Neutrophil (primary cell): ENCODE data around the gene OXT.

Experiments used
- H3K27ac ChIP-seq: fragments of 200-600 bp; sonication (generic); 2 replicates; pipeline ENCODE4 v1.5.1; 2016; ENCODE audit warnings: mild to moderate bottlenecking, moderate library complexity
- H3K27me3 ChIP-seq: fragments of 200-600 bp; sonication (generic); 2 replicates; pipeline ENCODE4 v1.6.0; 2016; ENCODE audit warnings: mild to moderate bottlenecking
- H3K36me3 ChIP-seq: fragments of 200-600 bp; sonication (generic); 2 replicates; pipeline ENCODE4 v1.5.1; 2017
- H3K4me1 ChIP-seq, 2 experiments: fragments of 200-600 bp in 1 of 2; sonication (generic) in 1 of 2; 1 replicate in 1 of 2; 2 replicates in 1 of 2; pipeline versions ENCODE4 v1.5.1 to v1.6.1; 2013 to 2016; ENCODE audit warnings: low read depth in 1 of 2, low read length in 1 of 2, mild to moderate bottlenecking in 1 of 2, moderate library complexity in 1 of 2; ENCODE audit not compliant: control insufficient read depth in 1 of 2, insufficient read depth in 1 of 2
- H3K4me3 ChIP-seq, 2 experiments: fragments of 200-600 bp in 1 of 2; sonication (generic) in 1 of 2; 1 replicate in 1 of 2; 2 replicates in 1 of 2; pipeline ENCODE4 v1.5.1; 2013 to 2016; ENCODE audit warnings: low read depth in 1 of 2, low read length in 1 of 2, mild to moderate bottlenecking in 1 of 2, moderate library complexity in 1 of 2
- H3K9me3 ChIP-seq: fragments of 200-600 bp; sonication (generic); 2 replicates; pipeline ENCODE4 v1.5.1; 2016
- CTCF ChIP-seq: fragments of 200-600 bp; sonication (generic); IDR thresholded peaks from 2 replicates; pipeline ENCODE4 v1.5.1; 2016; ENCODE audit warnings: antibody characterized with exemption

The OXT gene

GRCh38 chr20:3032624-3033023, 38.8 kb upstream of the OXT start:
- H3K36me3 ChIP-seq = peaks cover 76% of the 10 kb centered on the region
- no peaks in the 10 kb centered on the region for H3K4me1 ChIP-seq
- TF ChIP-seq CTCF = no peak

GRCh38 chr20:3037654-3038053, 33.8 kb upstream of the OXT start:
- no peak for TF ChIP-seq CTCF
- H3K27ac ChIP-seq = no peak overlapping the region
- H3K4me3 ChIP-seq = no peak overlapping the region
- peaks cover 70% of the 10 kb centered on the region for H3K36me3 ChIP-seq
- no peaks in the 10 kb centered on the region for H3K27me3 ChIP-seq
- no peaks in the 10 kb centered on the region for H3K4me1 ChIP-seq
- H3K9me3 ChIP-seq = no peaks in the 10 kb centered on the region

More at GRCh38 chr20:3032624-3033023, 38.8 kb upstream of the OXT start:
- no peak overlapping the region for H3K4me3 ChIP-seq
- no peaks in the 10 kb centered on the region for H3K27me3 ChIP-seq
- no peaks in the 10 kb centered on the region for H3K9me3 ChIP-seq
- no peak overlapping the region for H3K27ac ChIP-seq

GRCh38 chr20:3038454-3038853, 33.0 kb upstream of the OXT start:
- Histone ChIP-seq H3K4me1 (no peaks in the 10 kb centered on the region), H3K9me3 (no peaks in the 10 kb centered on the region), H3K36me3 (peaks cover 64% of the 10 kb centered on the region), H3K27me3 (no peaks in the 10 kb centered on the region), H3K27ac (no peak overlapping the region), H3K4me3 (no peak overlapping the region)
- TF ChIP-seq CTCF = no peak

GRCh38 chr20:3039426-3039825, 32.0 kb upstream of the OXT start:
- H3K9me3 ChIP-seq = no peaks in the 10 kb centered on the region
- H3K27me3 ChIP-seq = no peaks in the 10 kb centered on the region
- no peaks in the 10 kb centered on the region for H3K4me1 ChIP-seq
- H3K27ac ChIP-seq = no peak overlapping the region
- peaks cover 64% of the 10 kb centered on the region for H3K36me3 ChIP-seq
- no peak for TF ChIP-seq CTCF
- H3K4me3 ChIP-seq = no peak overlapping the region

GRCh38 chr20:3040086-3040485, 31.3 kb upstream of the OXT start:
- Histone ChIP-seq H3K27ac (no peak overlapping the region), H3K4me3 (no peak overlapping the region), H3K27me3 (no peaks in the 10 kb centered on the region), H3K36me3 (peaks cover 58% of the 10 kb centered on the region), H3K9me3 (no peaks in the 10 kb centered on the region), H3K4me1 (peaks cover 4 to 6% of the 10 kb centered on the region in 2 experiments)
- TF ChIP-seq CTCF = no peak

GRCh38 chr20:3041854-3042409, 29.5 kb upstream of the OXT start:
- Histone ChIP-seq H3K27ac (no peak overlapping the region), H3K4me1 (peaks cover 17 to 18% of the 10 kb centered on the region in 2 experiments), H3K4me3 (no peak overlapping the region), H3K36me3 (peaks cover 40% of the 10 kb centered on the region), H3K27me3 (no peaks in the 10 kb centered on the region), H3K9me3 (no peaks in the 10 kb centered on the region)
- TF ChIP-seq CTCF = no peak
